Measurements from ENCODE around the gene RBMS3.

- TF ChIP-seq, protein P1, sequence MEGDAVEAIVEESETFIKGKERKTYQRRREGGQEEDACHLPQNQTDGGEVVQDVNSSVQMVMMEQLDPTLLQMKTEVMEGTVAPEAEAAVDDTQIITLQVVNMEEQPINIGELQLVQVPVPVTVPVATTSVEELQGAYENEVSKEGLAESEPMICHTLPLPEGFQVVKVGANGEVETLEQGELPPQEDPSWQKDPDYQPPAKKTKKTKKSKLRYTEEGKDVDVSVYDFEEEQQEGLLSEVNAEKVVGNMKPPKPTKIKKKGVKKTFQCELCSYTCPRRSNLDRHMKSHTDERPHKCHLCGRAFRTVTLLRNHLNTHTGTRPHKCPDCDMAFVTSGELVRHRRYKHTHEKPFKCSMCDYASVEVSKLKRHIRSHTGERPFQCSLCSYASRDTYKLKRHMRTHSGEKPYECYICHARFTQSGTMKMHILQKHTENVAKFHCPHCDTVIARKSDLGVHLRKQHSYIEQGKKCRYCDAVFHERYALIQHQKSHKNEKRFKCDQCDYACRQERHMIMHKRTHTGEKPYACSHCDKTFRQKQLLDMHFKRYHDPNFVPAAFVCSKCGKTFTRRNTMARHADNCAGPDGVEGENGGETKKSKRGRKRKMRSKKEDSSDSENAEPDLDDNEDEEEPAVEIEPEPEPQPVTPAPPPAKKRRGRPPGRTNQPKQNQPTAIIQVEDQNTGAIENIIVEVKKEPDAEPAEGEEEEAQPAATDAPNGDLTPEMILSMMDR (IDR thresholded peaks at IDR 0.05), result no peak
- TF ChIP-seq POLR2A (IDR thresholded peaks at IDR 0.05), result no peak
Observed at GRCh38 chr3:29896856-29897255, 616.0 kb downstream of the RBMS3 start.
